ENCODE results near the gene MAP6. TPM values are rescaled to one million over a fixed set of nuclear protein-coding genes. Genes with fewer than 3 reads are reported as not detected.
A peak's percentile ranks its signal among the peaks of the same experiment; 100 is the strongest.

MAP6 gene
- polyA plus RNA-seq, 1 donor (not counting 4 experiments of a cell fraction or from before 2014, with no cell fraction given): 1.7 TPM

- Histone ChIP-seq H3K79me2 (ENCODE audit: control insufficient read depth, insufficient read depth, low read length) (no peaks in the 10 kb centered on the region), H2AFZ (ENCODE audit: control insufficient read depth, low read length) (no peak overlapping the region), H3K4me2 (ENCODE audit: control insufficient read depth, extremely low read depth, insufficient read depth, low read depth, low read length) (no peak overlapping the region), H3K9me3 (ENCODE audit: control insufficient read depth, low read depth, low read length) (no peaks in the 10 kb centered on the region), H3K27ac (ENCODE audit: control insufficient read depth, insufficient read depth, low read length) (no peak overlapping the region), H3K27me3 (ENCODE audit: control insufficient read depth, extremely low read depth, insufficient read depth, low read length) (no peaks in the 10 kb centered on the region), H4K20me1 (ENCODE audit: control insufficient read depth, extremely low read depth, insufficient read depth, low read length) (no peaks in the 10 kb centered on the region), H3K4me1 (ENCODE audit: control insufficient read depth, extremely low read depth, insufficient read depth, low read length) (peaks cover 13% of the 10 kb centered on the region), H3K9ac (ENCODE audit: control insufficient read depth, extremely low read depth, insufficient read depth, low read length) (no peak overlapping the region), H3K36me3 (ENCODE audit: control insufficient read depth in 2 of 2, extremely low read depth in 1 of 2, insufficient read depth in 2 of 2, low read length in 2 of 2) (no peaks in the 10 kb centered on the region), H3K4me3 (ENCODE audit: control insufficient read depth in 2 of 3, extremely low read depth in 1 of 3, insufficient read depth in 2 of 3, low read depth in 1 of 3, low read length in 3 of 3) (no peak overlapping the region), H3K9me1 (ENCODE audit: control insufficient read depth, extremely low read depth, insufficient read depth, low read length) (no peaks in the 10 kb centered on the region)
- dilution Hi-C loops (cut with MboI; ENCODE audit: extremely low pct_ligation_motif_present, low sequenced_read_pairs): no loop called here
- no peak for FAIRE-seq
- no peak for TF ChIP-seq EZH2 (IDR thresholded peaks at IDR 0.05; ENCODE audit: low read length)
- no peak for TF ChIP-seq CTCF (optimal IDR thresholded peaks at IDR 0.05 in 1 of 3, IDR thresholded peaks at IDR 0.05 in 1 of 3, conservative IDR thresholded peaks at IDR 0.05 in 1 of 3; ENCODE audit: extremely low read depth in 1 of 3, insufficient read depth in 2 of 3, low read length in 3 of 3)
- no peak for DNase-seq (ENCODE audit: low read depth, low spot score)
Measured at GRCh38 chr11:75700940-75701339, 32.1 kb upstream of the MAP6 start.

GRCh38 chr11:75697906-75698581, 29.2 kb upstream of the MAP6 start:
- no peaks in the 10 kb centered on the region for H3K79me2 ChIP-seq (ENCODE audit: control insufficient read depth, insufficient read depth, low read length)
- H3K4me2 ChIP-seq (ENCODE audit: control insufficient read depth, extremely low read depth, insufficient read depth, low read depth, low read length): peak overlapping the region; percentile 31
- H3K27ac ChIP-seq (ENCODE audit: control insufficient read depth, insufficient read depth, low read length): peak overlapping the region; percentile 53
- H3K9ac ChIP-seq (ENCODE audit: control insufficient read depth, extremely low read depth, insufficient read depth, low read length): peak overlapping the region; percentile 18
- no peak overlapping the region for H2AFZ ChIP-seq (ENCODE audit: control insufficient read depth, low read length)
- DNase-seq (ENCODE audit: low read depth, low spot score) (peak; percentile 78), FAIRE-seq (peak; percentile 94)
- H3K9me3 ChIP-seq (ENCODE audit: control insufficient read depth, low read depth, low read length): no peaks in the 10 kb centered on the region
- H3K9me1 ChIP-seq (ENCODE audit: control insufficient read depth, extremely low read depth, insufficient read depth, low read length): no peaks in the 10 kb centered on the region
- dilution Hi-C loops (cut with MboI; ENCODE audit: extremely low pct_ligation_motif_present, low sequenced_read_pairs): no loop called here
- H3K27me3 ChIP-seq (ENCODE audit: control insufficient read depth, extremely low read depth, insufficient read depth, low read length): no peaks in the 10 kb centered on the region
- no peaks in the 10 kb centered on the region for H3K36me3 ChIP-seq (ENCODE audit: control insufficient read depth in 2 of 2, extremely low read depth in 1 of 2, insufficient read depth in 2 of 2, low read length in 2 of 2)
- H3K4me3 ChIP-seq (ENCODE audit: control insufficient read depth in 2 of 3, extremely low read depth in 1 of 3, insufficient read depth in 2 of 3, low read depth in 1 of 3, low read length in 3 of 3): no peak overlapping the region
- H4K20me1 ChIP-seq (ENCODE audit: control insufficient read depth, extremely low read depth, insufficient read depth, low read length): no peaks in the 10 kb centered on the region
- TF ChIP-seq EZH2 (IDR thresholded peaks at IDR 0.05; ENCODE audit: low read length): no peak
- no peak for TF ChIP-seq CTCF (optimal IDR thresholded peaks at IDR 0.05 in 1 of 3, IDR thresholded peaks at IDR 0.05 in 1 of 3, conservative IDR thresholded peaks at IDR 0.05 in 1 of 3; ENCODE audit: extremely low read depth in 1 of 3, insufficient read depth in 2 of 3, low read length in 3 of 3)
- H3K4me1 ChIP-seq (ENCODE audit: control insufficient read depth, extremely low read depth, insufficient read depth, low read length): peaks cover 10% of the 10 kb centered on the region

Measured in keratinocyte (primary cell).